ENCODE results near the gene ARHGEF3.

GRCh38 chr3:56795829-56796185, 5.9 kb downstream of the ARHGEF3 start:
- no peak for TF ChIP-seq CTCF (IDR thresholded peaks at IDR 0.05 in 8 of 11, conservative IDR thresholded peaks at IDR 0.05 in 3 of 11)
- no peak for TF ChIP-seq POLR2A (IDR thresholded peaks at IDR 0.05)
- no peak for TF ChIP-seq POLR2AphosphoS5 (IDR thresholded peaks at IDR 0.05)
